Suprapubic skin (tissue), 4 donors: Measurements from ENCODE around the gene NPRL2. TPM values are rescaled to one million over a fixed set of nuclear protein-coding genes. Genes with fewer than 3 reads are reported as not detected.

Source experiments
- DNase-seq, 2 donors: peaks; one replicate each; pipeline ENCODE4 v3.0.0-alpha.2; 2019; ENCODE audit warnings: low spot score in 2 of 2
- H3K27ac ChIP-seq: fragments of 200-600 bp; sonication (generic); one replicate; pipeline ENCODE4 v1.5.1; 2019
- H3K27me3 ChIP-seq: fragments of 200-600 bp; sonication (generic); one replicate; pipeline ENCODE4 v1.5.1; 2019
- H3K36me3 ChIP-seq: fragments of 200-600 bp; sonication (generic); one replicate; pipeline ENCODE4 v1.5.1; 2019
- H3K4me1 ChIP-seq: fragments of 200-600 bp; sonication (generic); one replicate; pipeline ENCODE4 v1.5.1; 2019
- H3K4me3 ChIP-seq: fragments of 200-600 bp; sonication (generic); one replicate; pipeline ENCODE4 v1.5.1; 2019; ENCODE audit warnings: mild to moderate bottlenecking
- H3K9me3 ChIP-seq: fragments of 200-600 bp; sonication (generic); one replicate; pipeline ENCODE4 v1.5.1; 2019
- CTCF ChIP-seq, 2 donors: fragments of 200-600 bp in 1 of 2; fragments of 450-650 bp in 1 of 2; sonication (generic) in 1 of 2; IDR thresholded peaks; one replicate each; pipeline ENCODE4 v1.5.1; 2016 to 2019; ENCODE audit warnings: antibody characterized with exemption in 2 of 2, mild to moderate bottlenecking in 1 of 2, moderate library complexity in 1 of 2
- EP300 ChIP-seq: sonication (generic); formaldehyde crosslinking; IDR thresholded peaks from one replicate; pipeline ENCODE4 v1.6.1; 2017; ENCODE audit warnings: antibody characterized with exemption
- POLR2A ChIP-seq, 2 donors: fragments of 450-650 bp; IDR thresholded peaks; one replicate each; pipeline ENCODE4 v1.6.1; 2017; ENCODE audit warnings: antibody characterized with exemption in 2 of 2, mild to moderate bottlenecking in 2 of 2, moderate library complexity in 2 of 2
- POLR2AphosphoS5 ChIP-seq, 3 donors: sonication (generic); formaldehyde crosslinking; IDR thresholded peaks; one replicate each; pipeline ENCODE4 v1.6.1; 2017; ENCODE audit warnings: antibody characterized with exemption in 3 of 3
- WGBS: methylation state at CpG from one replicate; pipeline ENCODE4 v1.1.5; 2018; 5-methylcytosine and 5-hydroxymethylcytosine counted together
- total RNA-seq, 4 donors: library from RNA; depleted of rRNA; stranded (reverse); fragments of >200 nt; gene quantifications; one replicate each; pipeline ENCODE4 v1.1.0, GENCODE V29; 2016

NPRL2 gene
- total RNA-seq, 4 donors from 2014 or later, result 16.5 to 35.6 (median 26.0) TPM

GRCh38 chr3:50358355-50358910, 7.9 kb upstream of the NPRL2 start:
- 48% methylated on average over 10 of the region's 24 CpGs for WGBS

GRCh38 chr3:50357481-50357880, 6.9 kb upstream of the NPRL2 start:
- TF ChIP-seq EP300 (no peak), POLR2AphosphoS5 (IDR thresholded peaks at IDR 0.05) (no peak), CTCF (IDR thresholded peaks at IDR 0.05) (no peak), POLR2A (IDR thresholded peaks at IDR 0.05) (no peak)
- H3K27ac ChIP-seq, result peak overlapping the region; percentile 5
- peaks cover 56% of the 10 kb centered on the region for H3K4me1 ChIP-seq
- H3K4me3 ChIP-seq, result peak overlapping the region; percentile 97
- no peak for DNase-seq
- H3K27me3 ChIP-seq, result no peaks in the 10 kb centered on the region
- WGBS, result 60% methylated on average over 1 of the region's 1 CpG
- H3K36me3 ChIP-seq, result peaks cover 38% of the 10 kb centered on the region
- no peaks in the 10 kb centered on the region for H3K9me3 ChIP-seq

More at GRCh38 chr3:50358355-50358910, 7.9 kb upstream of the NPRL2 start:
- H3K27me3 ChIP-seq, result no peaks in the 10 kb centered on the region
- DNase-seq, result no peak
- TF ChIP-seq POLR2A (IDR thresholded peaks at IDR 0.05) (no peak), POLR2AphosphoS5 (IDR thresholded peaks at IDR 0.05) (no peak), EP300 (no peak), CTCF (IDR thresholded peaks at IDR 0.05) (no peak)
- H3K4me1 ChIP-seq, result peaks cover 48% of the 10 kb centered on the region
- peak overlapping the region; percentile 93 for H3K27ac ChIP-seq
- H3K4me3 ChIP-seq, result peak overlapping the region; percentile 97
- no peaks in the 10 kb centered on the region for H3K9me3 ChIP-seq
- peaks cover 32% of the 10 kb centered on the region for H3K36me3 ChIP-seq

GRCh38 chr3:50356553-50356952, 6.0 kb upstream of the NPRL2 start:
- Histone ChIP-seq H3K4me3 (peak overlapping the region; percentile 97), H3K36me3 (peaks cover 38% of the 10 kb centered on the region), H3K9me3 (no peaks in the 10 kb centered on the region), H3K27ac (peak overlapping the region; percentile 13), H3K4me1 (peaks cover 61% of the 10 kb centered on the region), H3K27me3 (no peaks in the 10 kb centered on the region)
- no peak for DNase-seq
- TF ChIP-seq CTCF (IDR thresholded peaks at IDR 0.05) (no peak), EP300 (no peak)
- WGBS, result 46% methylated on average over 5 of the region's 5 CpGs

- no peak for TF ChIP-seq POLR2AphosphoS5 (IDR thresholded peaks at IDR 0.05)
- no peak for TF ChIP-seq EP300
- TF ChIP-seq POLR2A (IDR thresholded peaks at IDR 0.05), result no peak
- TF ChIP-seq CTCF (IDR thresholded peaks at IDR 0.05), result no peak
- H3K4me1 ChIP-seq, result peaks cover 67% of the 10 kb centered on the region
- peaks cover 38% of the 10 kb centered on the region for H3K36me3 ChIP-seq
- peak overlapping the region; percentile 97 for H3K4me3 ChIP-seq
- WGBS, result 50% methylated on average over 5 of the region's 5 CpGs
- DNase-seq, result no peak
- H3K27ac ChIP-seq, result no peak overlapping the region
- H3K9me3 ChIP-seq, result no peaks in the 10 kb centered on the region
- H3K27me3 ChIP-seq, result no peaks in the 10 kb centered on the region
These were observed 5.4 kb upstream of the NPRL2 start for GRCh38 chr3:50355829-50356552.

- no peaks in the 10 kb centered on the region for H3K27me3 ChIP-seq
- no peaks in the 10 kb centered on the region for H3K9me3 ChIP-seq
- H3K27ac ChIP-seq, result no peak overlapping the region
- H3K4me3 ChIP-seq, result no peak overlapping the region
- TF ChIP-seq POLR2A (IDR thresholded peaks at IDR 0.05) (no peak), POLR2AphosphoS5 (IDR thresholded peaks at IDR 0.05) (no peak), EP300 (no peak), CTCF (IDR thresholded peaks at IDR 0.05) (no peak)
- no CpG with 5 or more reads among the region's 7 CpGs for WGBS
- H3K36me3 ChIP-seq, result peaks cover 38% of the 10 kb centered on the region
- DNase-seq, result no peak
- H3K4me1 ChIP-seq, result peaks cover 75% of the 10 kb centered on the region
These were observed 4.3 kb upstream of the NPRL2 start for GRCh38 chr3:50354850-50355249.
